K562 (cell line): ENCODE measurements around the gene TAF8. TPM values are rescaled to one million over a fixed set of nuclear protein-coding genes. Genes with fewer than 3 reads are reported as not detected.
"Not testable (repeated sequence)": the region's sequence is repeated elsewhere in the genome, so short reads cannot be mapped to it uniquely, and the experiment has no call there.

ENCODE experiments used
- ATAC-seq: fragments of 200-7000 bp; cut with Tn5 transposase; 3 replicates; pipeline ENCODE4 v1.9.1; 2020; ENCODE audit warnings: moderate library complexity
- BruUV-seq: library from RNA; stranded (reverse); fragments of 400-500 nt; replicated peaks from 2 replicates; lab custom pipeline; 2021; lab: Mats Ljungman, UMichigan
- CTCF ChIA-PET: fragments of 300-600 bp; formaldehyde crosslinking; extraction: SDS; loops from one replicate; lab custom pipeline; 2021; ENCODE audit warnings: low intra/inter-chr PET ratio; lab: Yijun Ruan, JAX
- POLR2A ChIA-PET: fragments of 300-600, 350-650 bp; sonication (Branson Sonifier 250); formaldehyde crosslinking; extraction: SDS; loops from one replicate; lab custom pipeline; 2021; ENCODE audit warnings: antibody characterized with exemption, inconsistent platforms; lab: Yijun Ruan, JAX
- DNase-seq, 4 experiments: peaks; one replicate each; pipeline versions ENCODE4 v3.0.0 to v3.0.0-alpha.2; 2011 to 2018; ENCODE audit warnings: low spot score in 3 of 4, mixed read lengths in 3 of 4; ENCODE audit errors: extremely low read depth in 1 of 4
- FAIRE-seq: peaks from 2 replicates; lab custom pipeline; 2011; peaks lifted over from hg19 to GRCh38; lab: Jason Lieb, UNC
- H2AFZ ChIP-seq: 2 replicates; pipeline ENCODE4 v1.6.0; 2011; ENCODE audit warnings: low read depth, low read length, control low read depth, inconsistent platforms
- H3K27ac ChIP-seq: fragments of 200-600 bp; 3 replicates; pipeline ENCODE4 v1.8.0; 2011; ENCODE audit warnings: low read depth, mild to moderate bottlenecking, control low read depth, inconsistent platforms, low read length, moderate library complexity, mixed read lengths; ENCODE audit errors: extremely low read depth
- H3K27me3 ChIP-seq, 2 experiments: fragments of 300-600 bp in 1 of 2; 2 replicates in 1 of 2; 3 replicates in 1 of 2; pipeline versions ENCODE4 v1.6.0 to v1.8.0; 2011; ENCODE audit warnings: inconsistent platforms in 2 of 2, low read length in 2 of 2, mild to moderate bottlenecking in 1 of 2, mixed read lengths in 1 of 2, moderate library complexity in 1 of 2; ENCODE audit not compliant: control insufficient read depth in 2 of 2, insufficient read depth in 2 of 2
- H3K36me3 ChIP-seq: fragments of 300-600 bp; 3 replicates; pipeline ENCODE4 v1.8.0; 2011; ENCODE audit warnings: mild to moderate bottlenecking, low read length, inconsistent platforms; ENCODE audit not compliant: control insufficient read depth, insufficient read depth
- H3K4me1 ChIP-seq, 2 experiments: fragments of 200-600 bp in 1 of 2; replicated peaks in 1 of 2; 2 replicates in 1 of 2; 3 replicates in 1 of 2; pipeline versions ENCODE4 v1.5.1 to v1.8.0; 2011; ENCODE audit warnings: inconsistent platforms in 2 of 2, low read length in 2 of 2, mild to moderate bottlenecking in 1 of 2, mixed read lengths in 1 of 2, moderate library complexity in 1 of 2; ENCODE audit not compliant: control insufficient read depth in 2 of 2, insufficient read depth in 2 of 2
- H3K4me2 ChIP-seq: 2 replicates; pipeline ENCODE4 v1.6.1; 2011; ENCODE audit warnings: low read length, control low read depth, inconsistent platforms, mixed read lengths; ENCODE audit not compliant: insufficient read depth
- H3K4me3 ChIP-seq: fragments of 200-600 bp; sonication (generic), shearing (Covaris generic); 2 replicates; pipeline ENCODE4 v1.5.1; 2016; ENCODE audit warnings: control low read depth, inconsistent platforms
- H3K79me2 ChIP-seq: fragments of 200-600 bp; 3 replicates; pipeline ENCODE4 v1.8.0; 2011; ENCODE audit warnings: low read length, inconsistent platforms; ENCODE audit not compliant: control insufficient read depth, insufficient read depth
- H3K9ac ChIP-seq, 2 experiments: 2 replicates each; pipeline versions ENCODE4 v1.6.0 to v1.6.1; 2011; ENCODE audit warnings: low read depth in 2 of 2, low read length in 2 of 2, control low read depth in 1 of 2, inconsistent platforms in 1 of 2, mild to moderate bottlenecking in 1 of 2, mixed read lengths in 1 of 2; ENCODE audit not compliant: insufficient read depth in 1 of 2
- H3K9me1 ChIP-seq: one replicate; pipeline ENCODE4 v1.6.0; 2011; ENCODE audit warnings: inconsistent platforms, mild to moderate bottlenecking, low read length, moderate library complexity; ENCODE audit not compliant: control insufficient read depth, insufficient read depth
- H3K9me3 ChIP-seq: replicated peaks from 2 replicates; pipeline ENCODE4 v1.5.1; 2011; ENCODE audit warnings: low read depth, low read length, inconsistent platforms; ENCODE audit not compliant: control insufficient read depth, insufficient read depth
- H4K20me1 ChIP-seq: replicated peaks from 2 replicates; pipeline ENCODE4 v1.6.1; 2011; ENCODE audit warnings: low read length, inconsistent platforms, mixed read lengths; ENCODE audit not compliant: control insufficient read depth, insufficient read depth
- RBBP5 ChIP-seq: fragments of 200-600 bp; sonication (generic); IDR thresholded peaks from 2 replicates; pipeline ENCODE4 v1.6.1; 2012; ENCODE audit warnings: borderline replicate concordance, mild to moderate bottlenecking, low read length, control low read depth, inconsistent platforms; ENCODE audit not compliant: insufficient read depth, poor library complexity, severe bottlenecking
- ZNF121 ChIP-seq: sonication (generic); formaldehyde crosslinking; conservative IDR thresholded peaks from 2 replicates; pipeline ENCODE4 v1.8.0; 2022; ENCODE audit warnings: missing genetic modification reagents
- WGBS: fragments of 100-300 bp; shearing (Covaris generic); methylation state at CpG from one replicate; pipeline ENCODE4 v1.1.6; 2016; ENCODE audit warnings: low coverage, mixed read lengths; ENCODE audit not compliant: insufficient coverage; ENCODE audit errors: missing lambda C conversion rate; 5-methylcytosine and 5-hydroxymethylcytosine counted together
- in situ Hi-C: fragments of 300-500 bp; cut with MboI; formaldehyde crosslinking; loops from 4 replicates; pipeline ENCODE4 v1.15.0; 2018; ENCODE audit warnings: inconsistent platforms, mixed read lengths
- intact Hi-C: fragments of 100-400 bp; cut with micrococcal nuclease; formaldehyde crosslinking; loops from 2 replicates; pipeline ENCODE4 v1.14.2; 2022
- polyA plus RNA-seq, 8 experiments: library from polyadenylated mRNA; depleted of rRNA in 4 of 8; stranded (reverse) in 5 of 8; unstranded in 3 of 8; fragments of >200 nt; fragmentation: Nextera tagmentation in 2 of 8; fragmentation: Illumina TruSeq in 1 of 8; extraction: Ambion mirVana in 2 of 8; extraction: Trizol in 1 of 8; gene quantifications; 2 replicates each; pipeline versions ENCODE4 v1.2.1 to v1.2.3, GENCODE V29; 2011 to 2014; ENCODE audit warnings: inconsistent platforms in 1 of 8, missing spikeins in 1 of 8
- total RNA-seq, 7 experiments: library from RNA; depleted of rRNA in 6 of 7; stranded (reverse); fragments of >200 nt in 6 of 7; fragmentation: Illumina TruSeq in 2 of 7; extraction: Trizol in 2 of 7; gene quantifications; 2 replicates each; pipeline versions ENCODE4 v1.2.1 to v1.2.3, GENCODE V29; 2011 to 2021; ENCODE audit warnings: low replicate concordance in 1 of 7

Gene TAF8
- total and polyA plus RNA-seq, 9 of the 15 experiments (the other 6 are each of a cell fraction or from before 2014, with no cell fraction given), result 29.4 to 84.0 (median 52.6) TPM

DNA sequence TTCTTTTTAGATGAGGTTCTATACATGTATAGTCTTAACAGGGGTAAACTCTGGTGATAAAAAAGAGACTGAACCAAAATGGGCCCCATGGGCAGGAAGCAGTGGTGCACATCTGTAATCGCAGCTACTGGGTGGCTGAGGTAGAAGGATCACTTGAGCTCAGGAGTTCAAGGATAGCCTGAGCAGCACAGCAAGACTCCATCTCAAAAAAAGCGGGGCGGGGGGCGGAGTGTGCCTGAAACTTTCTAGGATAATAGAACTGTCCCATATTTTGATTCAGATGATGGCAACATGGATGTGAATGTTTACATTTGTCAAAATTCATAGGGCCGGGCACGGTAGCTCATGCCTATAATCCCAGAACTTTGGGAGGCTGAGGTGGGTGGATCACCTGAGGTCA, 48.8 kb upstream of the TAF8 start:
- TF ChIP-seq RBBP5, result no peak
- Histone ChIP-seq H3K27ac (no peak overlapping the region), H3K79me2 (no peaks in the 10 kb centered on the region), H2AFZ (no peak overlapping the region), H3K4me3 (no peak overlapping the region), H3K9ac (no peak overlapping the region), H3K4me1 (no peaks in the 10 kb centered on the region; a peak in 2 of 5 replicates), H3K36me3 (no peaks in the 10 kb centered on the region), H4K20me1 (no peaks in the 10 kb centered on the region), H3K4me2 (no peak overlapping the region), H3K9me3 (no peaks in the 10 kb centered on the region), H3K27me3 (no peaks in the 10 kb centered on the region), H3K9me1 (no peaks in the 10 kb centered on the region)
- ATAC-seq, result no peak
- no peak for FAIRE-seq
- CTCF ChIA-PET, result no interaction called here
- in situ Hi-C loops, result no loop called here
- no peak for DNase-seq
- BruUV-seq, result no TSS peak
- POLR2A ChIA-PET, result interaction anchor here (0.6 to 1.1 kb wide), 2 partner anchors 10 kb away, joined by 3 read pairs; no protein-coding TSS in a partner anchor
- WGBS, result 93% methylated on average over 6 of the region's 6 CpGs
- intact Hi-C loops, result no loop called here

DNA sequence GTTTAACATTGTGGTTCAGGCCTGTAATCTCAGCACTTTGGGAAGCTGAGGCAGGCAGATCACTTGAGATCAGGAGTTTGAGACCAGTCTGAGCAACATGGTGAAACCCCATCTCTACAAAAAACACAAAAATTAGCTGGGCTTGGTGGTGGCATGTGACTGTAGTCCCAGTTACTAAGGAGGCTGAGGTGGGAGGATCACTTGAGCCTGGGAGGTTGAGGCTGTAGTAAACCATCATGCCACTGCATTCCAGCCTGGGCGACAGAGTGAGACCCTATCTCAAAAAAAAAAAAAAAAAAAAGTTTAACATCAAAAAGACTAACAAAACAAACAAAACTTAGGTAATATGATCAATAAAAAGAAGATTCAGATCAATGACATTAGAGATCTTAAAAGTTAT, 46.7 kb upstream of the TAF8 start:
- H3K36me3 ChIP-seq, DNase-seq: not testable (repeated sequence)
- 89% methylated on average over 1 of the region's 1 CpG for WGBS

More for the DNA sequence above, 46.7 kb upstream of the TAF8 start:
- CTCF ChIA-PET, H2AFZ ChIP-seq, ATAC-seq, H3K27me3 ChIP-seq, FAIRE-seq, H3K27ac ChIP-seq, BruUV-seq, H3K9me3 ChIP-seq, H3K4me2 ChIP-seq, in situ Hi-C loops, POLR2A ChIA-PET, H3K4me3 ChIP-seq, H3K79me2 ChIP-seq, H3K9ac ChIP-seq, intact Hi-C loops, H3K9me1 ChIP-seq, H4K20me1 ChIP-seq: not testable (repeated sequence)
- peak; percentile 53 for TF ChIP-seq ZNF121 (CRISPR knock-in tag)
- peaks cover 0 to 13% of the 10 kb centered on the region in 2 experiments; a peak in 4 of 5 replicates for H3K4me1 ChIP-seq
